ENCODE results near the gene DONSON. TPM values are rescaled to one million over a fixed set of nuclear protein-coding genes. Genes with fewer than 3 reads are reported as not detected.

Gene DONSON
- total and polyA plus RNA-seq, 9 of the 15 experiments (the other 6 are each of a cell fraction or from before 2014, with no cell fraction given), result 26.7 to 124 (median 62.6) TPM

- TF ChIP-seq, protein P1, sequence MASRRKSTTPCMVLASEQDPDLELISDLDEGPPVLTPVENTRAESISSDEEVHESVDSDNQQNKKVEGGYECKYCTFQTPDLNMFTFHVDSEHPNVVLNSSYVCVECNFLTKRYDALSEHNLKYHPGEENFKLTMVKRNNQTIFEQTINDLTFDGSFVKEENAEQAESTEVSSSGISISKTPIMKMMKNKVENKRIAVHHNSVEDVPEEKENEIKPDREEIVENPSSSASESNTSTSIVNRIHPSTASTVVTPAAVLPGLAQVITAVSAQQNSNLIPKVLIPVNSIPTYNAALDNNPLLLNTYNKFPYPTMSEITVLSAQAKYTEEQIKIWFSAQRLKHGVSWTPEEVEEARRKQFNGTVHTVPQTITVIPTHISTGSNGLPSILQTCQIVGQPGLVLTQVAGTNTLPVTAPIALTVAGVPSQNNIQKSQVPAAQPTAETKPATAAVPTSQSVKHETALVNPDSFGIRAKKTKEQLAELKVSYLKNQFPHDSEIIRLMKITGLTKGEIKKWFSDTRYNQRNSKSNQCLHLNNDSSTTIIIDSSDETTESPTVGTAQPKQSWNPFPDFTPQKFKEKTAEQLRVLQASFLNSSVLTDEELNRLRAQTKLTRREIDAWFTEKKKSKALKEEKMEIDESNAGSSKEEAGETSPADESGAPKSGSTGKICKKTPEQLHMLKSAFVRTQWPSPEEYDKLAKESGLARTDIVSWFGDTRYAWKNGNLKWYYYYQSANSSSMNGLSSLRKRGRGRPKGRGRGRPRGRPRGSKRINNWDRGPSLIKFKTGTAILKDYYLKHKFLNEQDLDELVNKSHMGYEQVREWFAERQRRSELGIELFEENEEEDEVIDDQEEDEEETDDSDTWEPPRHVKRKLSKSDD (conservative IDR thresholded peaks at IDR 0.05; ENCODE audit: low read length), result peak; percentile 86
- TF ChIP-seq HDAC1 (IDR thresholded peaks at IDR 0.05), result peak in 1 of 2 experiments; percentile 86; a peak in 2 of 4 replicates
- peak; percentile 15; the same call in 1 of the 2 replicates for TF ChIP-seq ZBTB17 (CRISPR knock-in tag; IDR thresholded peaks at IDR 0.05)
- no peak for TF ChIP-seq GTF3C2 (IDR thresholded peaks at IDR 0.05; ENCODE audit: borderline replicate concordance, extremely low read depth, insufficient read length)
- TF ChIP-seq ZNF143 (CRISPR knock-in tag; IDR thresholded peaks at IDR 0.05), result peak; percentile 85
- TF ChIP-seq ESRRB (CRISPR knock-in tag; IDR thresholded peaks at IDR 0.05; ENCODE audit: borderline replicate concordance), result no peak
- TF ChIP-seq ASH1L (IDR thresholded peaks at IDR 0.05; ENCODE audit: borderline replicate concordance, low read depth, partially characterized antibody), result peak; percentile 83
- TF ChIP-seq SMAD4 (CRISPR knock-in tag; conservative IDR thresholded peaks at IDR 0.05), result no peak; the same call in none of the 2 replicates
- peak; percentile 92 for TF ChIP-seq RFX5 (IDR thresholded peaks at IDR 0.05; ENCODE audit: low read depth, low read length)
- peak; percentile 94 for TF ChIP-seq TAF1 (IDR thresholded peaks at IDR 0.05; ENCODE audit: control insufficient read depth, extremely low read depth, insufficient read depth, low read length, severe bottlenecking)
- 0 out of 2 replicates have a peak, but pooled peaks have one; percentile 11 for TF ChIP-seq ZNF24 (IDR thresholded peaks at IDR 0.05)
- 0 out of 2 replicates have a peak, but pooled peaks have one; percentile 13 for TF ChIP-seq GTF2A2 (tag; IDR thresholded peaks at IDR 0.05)
- TF ChIP-seq KDM4B (IDR thresholded peaks at IDR 0.05; ENCODE audit: borderline replicate concordance in 2 of 2, low read depth in 1 of 2), result peak in 1 of 2 experiments; percentile 31; a peak in 1 of 4 replicates
- TF ChIP-seq, protein P2, sequence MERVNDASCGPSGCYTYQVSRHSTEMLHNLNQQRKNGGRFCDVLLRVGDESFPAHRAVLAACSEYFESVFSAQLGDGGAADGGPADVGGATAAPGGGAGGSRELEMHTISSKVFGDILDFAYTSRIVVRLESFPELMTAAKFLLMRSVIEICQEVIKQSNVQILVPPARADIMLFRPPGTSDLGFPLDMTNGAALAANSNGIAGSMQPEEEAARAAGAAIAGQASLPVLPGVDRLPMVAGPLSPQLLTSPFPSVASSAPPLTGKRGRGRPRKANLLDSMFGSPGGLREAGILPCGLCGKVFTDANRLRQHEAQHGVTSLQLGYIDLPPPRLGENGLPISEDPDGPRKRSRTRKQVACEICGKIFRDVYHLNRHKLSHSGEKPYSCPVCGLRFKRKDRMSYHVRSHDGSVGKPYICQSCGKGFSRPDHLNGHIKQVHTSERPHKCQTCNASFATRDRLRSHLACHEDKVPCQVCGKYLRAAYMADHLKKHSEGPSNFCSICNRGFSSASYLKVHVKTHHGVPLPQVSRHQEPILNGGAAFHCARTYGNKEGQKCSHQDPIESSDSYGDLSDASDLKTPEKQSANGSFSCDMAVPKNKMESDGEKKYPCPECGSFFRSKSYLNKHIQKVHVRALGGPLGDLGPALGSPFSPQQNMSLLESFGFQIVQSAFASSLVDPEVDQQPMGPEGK (CRISPR knock-in tag; IDR thresholded peaks at IDR 0.05; ENCODE audit: borderline replicate concordance), result peak; percentile 86
- no peak for TF ChIP-seq ZNF707 (CRISPR knock-in tag; conservative IDR thresholded peaks at IDR 0.05)
- no peak for TF ChIP-seq THAP7 (CRISPR knock-in tag; IDR thresholded peaks at IDR 0.05)
These were observed 45.6 kb downstream of the DONSON start, which contains the start of gene SON (continued) for GRCh38 chr21:33542640-33543504.
